Karpas-422 (cell line): Measurements from ENCODE around the gene SMG7. TPM values are rescaled to one million over a fixed set of nuclear protein-coding genes. Genes with fewer than 3 reads are reported as not detected.

Source experiments
- DNase-seq: peaks from one replicate; pipeline ENCODE4 v3.0.0-alpha.2; 2015
- H2AFZ ChIP-seq: fragments of 200-600 bp; sonication (generic); 2 replicates; pipeline ENCODE4 v1.6.1; 2014; ENCODE audit warnings: antibody characterized with exemption, low read length, mixed read lengths
- H3K27ac ChIP-seq: fragments of 200-600 bp; sonication (generic); 2 replicates; pipeline ENCODE4 v1.5.1; 2014; ENCODE audit warnings: mild to moderate bottlenecking, low read length, moderate library complexity
- H3K27me3 ChIP-seq: fragments of 200-600 bp; sonication (generic); 2 replicates; pipeline ENCODE4 v1.6.1; 2014; ENCODE audit warnings: low read length, mixed read lengths
- H3K36me3 ChIP-seq: fragments of 200-600 bp; sonication (generic); 2 replicates; pipeline ENCODE4 v1.6.1; 2014; ENCODE audit warnings: low read length, mixed read lengths; ENCODE audit not compliant: insufficient read depth
- H3K4me1 ChIP-seq: fragments of 200-600 bp; sonication (generic); 2 replicates; pipeline ENCODE4 v1.6.1; 2014; ENCODE audit warnings: mild to moderate bottlenecking, low read length, mixed read lengths
- H3K4me2 ChIP-seq: fragments of 200-600 bp; sonication (generic); 2 replicates; pipeline ENCODE4 v1.6.1; 2014; ENCODE audit warnings: low read length, low read depth, mild to moderate bottlenecking; ENCODE audit not compliant: poor library complexity, severe bottlenecking
- H3K4me3 ChIP-seq: fragments of 200-600 bp; sonication (generic); 2 replicates; pipeline ENCODE4 v1.5.1; 2014; ENCODE audit warnings: mild to moderate bottlenecking, antibody characterized with exemption, low read length, mixed read lengths
- H3K79me2 ChIP-seq: fragments of 200-600 bp; sonication (generic); 2 replicates; pipeline ENCODE4 v1.6.1; 2014; ENCODE audit warnings: mild to moderate bottlenecking, low read length, mixed read lengths
- H3K9ac ChIP-seq: fragments of 200-600 bp; sonication (generic); 2 replicates; pipeline ENCODE4 v1.6.0; 2014; ENCODE audit warnings: low read length
- H3K9me2 ChIP-seq: fragments of 200-600 bp; sonication (generic), shearing (Covaris generic); replicated peaks from 2 replicates; pipeline ENCODE4 v1.6.0; 2014; ENCODE audit warnings: mild to moderate bottlenecking, low read length, moderate library complexity; ENCODE audit not compliant: insufficient read depth
- H3K9me3 ChIP-seq: fragments of 300-700, 200-600 bp; sonication (generic); 2 replicates; pipeline ENCODE4 v1.6.1; 2014; ENCODE audit warnings: low read length, mixed read lengths
- H4K20me1 ChIP-seq: fragments of 200-600 bp; sonication (generic); 2 replicates; pipeline ENCODE4 v1.6.1; 2014; ENCODE audit warnings: mild to moderate bottlenecking, antibody characterized with exemption, low read length, low read depth; ENCODE audit not compliant: insufficient read depth
- total RNA-seq: library from RNA; depleted of rRNA; stranded (reverse); fragments of >200 nt; shearing (Covaris generic); gene quantifications from 2 replicates; pipeline ENCODE4 v1.2.3, GENCODE V29; 2014; ENCODE audit warnings: low replicate concordance

SMG7 gene
- total RNA-seq, 1 experiment from 2014 or later: 99.7 TPM

DNA sequence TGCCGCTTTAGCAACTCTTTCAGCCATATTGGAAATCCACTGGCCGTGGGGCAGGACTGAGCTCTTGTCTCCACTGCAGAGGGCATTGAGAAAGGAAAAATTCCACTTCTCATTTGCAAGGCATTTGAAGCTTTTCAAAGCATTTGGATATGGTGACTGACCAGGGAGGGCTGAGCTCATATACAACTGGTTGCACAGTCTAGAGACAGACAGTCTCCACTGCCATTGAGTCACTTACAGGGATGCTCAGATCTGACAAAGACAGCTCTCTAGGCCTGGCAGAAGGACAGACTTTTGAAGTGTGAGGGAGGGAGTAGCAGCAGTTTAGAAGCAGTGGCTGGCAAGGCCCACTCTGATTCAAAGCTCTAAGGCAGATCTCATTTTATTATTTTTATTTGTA is 93.7 kb downstream of the SMG7 start:
- Histone ChIP-seq H3K9me3 (no peaks in the 10 kb centered on the region), H3K79me2 (no peaks in the 10 kb centered on the region)

DNA sequence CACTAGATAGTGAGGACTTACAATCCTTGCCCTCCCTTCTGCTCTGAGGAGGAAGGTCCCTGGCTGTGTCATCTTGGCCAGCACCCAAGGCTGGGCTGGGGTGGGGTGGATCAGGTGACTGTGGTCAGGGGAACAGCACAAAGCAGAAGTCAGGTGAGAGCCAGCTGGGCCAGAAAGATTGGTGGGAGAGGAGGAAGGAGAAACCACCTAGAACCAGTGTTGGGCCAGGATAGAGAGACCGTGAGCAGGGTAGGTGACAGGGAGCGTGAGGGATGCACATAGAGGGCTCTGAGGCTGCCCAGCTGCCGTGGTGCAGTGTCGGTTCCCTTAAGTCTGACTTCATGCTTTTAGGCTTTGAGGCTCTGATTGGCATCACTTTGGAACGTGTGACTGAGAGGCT is 95.3 kb downstream of the SMG7 start:
- H3K4me2 ChIP-seq: no peak overlapping the region
- no peaks in the 10 kb centered on the region for H3K36me3 ChIP-seq
- no peaks in the 10 kb centered on the region for H3K27me3 ChIP-seq
- no peak overlapping the region for H3K27ac ChIP-seq
- no peaks in the 10 kb centered on the region for H3K9me2 ChIP-seq
- H3K79me2 ChIP-seq: no peaks in the 10 kb centered on the region
- no peaks in the 10 kb centered on the region; the same call in 1 of the 2 replicates for H4K20me1 ChIP-seq
- H3K9ac ChIP-seq: no peak overlapping the region
- no peaks in the 10 kb centered on the region for H3K9me3 ChIP-seq
- H3K4me3 ChIP-seq: no peak overlapping the region
- peaks cover 8% of the 10 kb centered on the region for H3K4me1 ChIP-seq
- DNase-seq: peak; percentile 64
- H2AFZ ChIP-seq: no peak overlapping the region

More for the DNA sequence above, 93.7 kb downstream of the SMG7 start:
- no peaks in the 10 kb centered on the region for H3K9me2 ChIP-seq
- no peak for DNase-seq
- no peak overlapping the region for H3K4me2 ChIP-seq
- H3K4me1 ChIP-seq: peaks cover 8% of the 10 kb centered on the region
- H3K27me3 ChIP-seq: no peaks in the 10 kb centered on the region
- no peaks in the 10 kb centered on the region; the same call in 1 of the 2 replicates for H4K20me1 ChIP-seq
- H3K9ac ChIP-seq: no peak overlapping the region
- peaks cover 3% of the 10 kb centered on the region; the same call in 1 of the 2 replicates for H3K36me3 ChIP-seq
- no peak overlapping the region for H2AFZ ChIP-seq
- no peak overlapping the region for H3K4me3 ChIP-seq
- no peak overlapping the region for H3K27ac ChIP-seq

DNA sequence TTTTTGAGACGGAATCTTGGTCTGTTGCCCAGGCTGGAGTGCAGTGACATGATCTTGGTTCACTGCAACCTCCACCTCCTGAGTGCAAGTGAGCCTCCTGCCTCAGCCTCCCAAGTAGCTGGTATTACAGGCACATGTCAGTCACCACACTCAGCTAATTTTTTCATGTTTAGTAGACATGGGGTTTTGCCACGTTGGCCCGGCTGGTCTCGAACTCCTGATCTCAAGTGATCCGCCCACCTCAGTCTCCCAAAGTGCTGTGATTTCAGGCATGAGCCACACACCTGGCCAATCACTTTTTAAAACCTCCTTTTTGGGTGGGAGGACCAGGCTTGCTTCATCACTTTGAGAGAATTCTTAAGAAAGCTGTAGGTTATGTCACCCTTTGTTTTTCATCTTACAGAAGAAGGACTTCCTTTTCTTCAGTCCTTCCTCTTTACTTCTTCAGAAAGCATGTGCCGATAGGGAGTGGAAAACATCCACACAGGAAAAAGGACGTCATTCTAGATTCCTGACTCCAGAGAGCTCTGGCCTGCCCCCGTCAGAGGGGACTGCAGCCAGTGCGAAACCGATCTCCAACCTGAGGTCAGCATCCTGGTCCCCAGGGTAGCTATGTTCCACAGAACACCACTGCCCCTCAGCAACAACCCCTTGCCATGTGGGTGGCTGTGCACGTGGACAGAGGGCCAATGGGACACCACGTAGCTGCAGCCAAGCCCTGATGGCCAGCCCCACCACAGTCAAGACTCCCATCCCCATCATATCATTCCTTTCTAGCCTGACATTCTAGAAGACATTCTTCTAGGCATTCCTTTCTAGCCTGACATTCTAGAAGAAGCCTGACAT is 96.1 kb downstream of the SMG7 start:
- Histone ChIP-seq H3K27ac (no peak overlapping the region), H3K4me1 (peaks cover 8% of the 10 kb centered on the region), H4K20me1 (no peaks in the 10 kb centered on the region; the same call in 1 of the 2 replicates), H3K4me3 (no peak overlapping the region), H3K79me2 (no peaks in the 10 kb centered on the region), H3K9me2 (no peaks in the 10 kb centered on the region), H3K9ac (no peak overlapping the region), H3K36me3 (no peaks in the 10 kb centered on the region), H3K27me3 (no peaks in the 10 kb centered on the region), H3K4me2 (no peak overlapping the region), H3K9me3 (no peaks in the 10 kb centered on the region), H2AFZ (no peak overlapping the region)
- no peak for DNase-seq

DNA sequence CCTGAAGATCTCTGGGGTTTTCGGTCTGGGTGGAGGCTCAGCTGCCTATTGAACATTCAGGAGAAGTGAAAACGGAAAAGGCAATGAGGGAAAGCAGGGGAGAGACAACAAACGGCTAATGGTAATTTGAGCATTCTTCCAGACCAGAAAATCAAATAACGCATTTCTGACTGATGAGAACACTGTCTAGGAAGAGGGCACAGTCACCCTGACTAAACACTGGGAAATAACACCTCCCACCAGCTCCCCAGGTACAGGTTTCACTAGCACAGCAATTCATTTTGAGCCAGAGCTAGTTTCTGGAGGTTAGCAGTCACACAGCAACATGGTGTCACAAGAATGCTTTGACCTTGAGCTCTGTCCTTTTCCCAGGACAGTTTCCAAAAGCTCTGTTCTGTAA is 96.8 kb downstream of the SMG7 start:
- Histone ChIP-seq H3K27ac (no peak overlapping the region), H3K4me3 (no peak overlapping the region), H3K4me2 (no peak overlapping the region), H3K36me3 (no peaks in the 10 kb centered on the region), H3K4me1 (peaks cover 8% of the 10 kb centered on the region), H2AFZ (no peak overlapping the region), H3K27me3 (no peaks in the 10 kb centered on the region), H3K9ac (no peak overlapping the region), H3K9me2 (no peaks in the 10 kb centered on the region), H4K20me1 (no peaks in the 10 kb centered on the region; the same call in 1 of the 2 replicates), H3K79me2 (no peaks in the 10 kb centered on the region), H3K9me3 (no peaks in the 10 kb centered on the region)
- DNase-seq: no peak

DNA sequence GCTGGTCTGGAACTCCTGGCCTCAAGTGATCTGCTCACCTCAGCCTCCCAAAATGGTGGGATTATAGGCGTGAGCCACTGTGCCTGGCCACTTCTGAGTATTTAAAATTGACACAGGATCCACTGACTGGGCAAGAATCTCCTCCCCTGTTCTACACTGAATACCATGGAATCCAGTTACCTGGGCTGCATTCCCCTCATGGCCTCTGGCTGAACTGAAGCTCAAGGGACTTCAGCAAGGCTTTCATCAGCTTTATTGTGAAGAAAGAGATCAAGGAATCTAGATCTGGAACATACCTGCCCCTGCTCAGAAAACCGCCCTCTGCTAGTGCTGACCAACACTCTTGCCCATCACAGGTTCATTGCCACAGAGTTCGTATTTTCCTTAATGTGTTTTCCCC is 97.5 kb downstream of the SMG7 start:
- Histone ChIP-seq H3K4me3 (no peak overlapping the region), H3K79me2 (no peaks in the 10 kb centered on the region), H3K27ac (no peak overlapping the region), H4K20me1 (no peaks in the 10 kb centered on the region; the same call in 1 of the 2 replicates), H3K36me3 (no peaks in the 10 kb centered on the region), H3K4me1 (peaks cover 8% of the 10 kb centered on the region), H3K9me3 (no peaks in the 10 kb centered on the region), H3K9me2 (no peaks in the 10 kb centered on the region), H2AFZ (no peak overlapping the region), H3K27me3 (no peaks in the 10 kb centered on the region), H3K9ac (no peak overlapping the region), H3K4me2 (no peak overlapping the region)
- DNase-seq: no peak

DNA sequence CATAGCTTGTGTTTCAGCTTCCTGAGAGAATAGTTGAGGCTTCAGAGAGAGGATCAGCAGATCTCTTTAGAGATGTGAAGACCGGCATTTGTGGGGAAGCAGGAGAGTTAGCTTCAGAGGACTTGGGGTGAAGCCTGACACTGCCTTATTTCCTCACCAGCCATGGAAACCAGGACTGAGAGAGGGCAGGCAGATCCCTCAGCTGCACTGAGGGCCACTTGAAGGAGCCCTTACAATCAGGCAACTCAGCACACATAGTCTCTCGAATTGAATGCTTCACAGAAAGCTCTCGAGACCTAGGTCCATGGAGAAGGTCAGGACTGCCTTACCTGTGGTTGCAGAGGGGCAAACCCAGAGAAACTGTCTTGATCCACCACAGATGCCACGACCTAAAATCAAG is 98.2 kb downstream of the SMG7 start:
- Histone ChIP-seq H3K9me3 (no peaks in the 10 kb centered on the region), H3K9ac (no peak overlapping the region), H2AFZ (no peak overlapping the region), H3K36me3 (no peaks in the 10 kb centered on the region), H3K4me1 (peaks cover 8% of the 10 kb centered on the region), H3K4me3 (no peak overlapping the region), H3K27ac (no peak overlapping the region), H3K9me2 (no peaks in the 10 kb centered on the region), H3K27me3 (no peaks in the 10 kb centered on the region), H3K4me2 (no peak overlapping the region), H3K79me2 (no peaks in the 10 kb centered on the region), H4K20me1 (no peaks in the 10 kb centered on the region; the same call in 1 of the 2 replicates)
- DNase-seq: no peak

DNA sequence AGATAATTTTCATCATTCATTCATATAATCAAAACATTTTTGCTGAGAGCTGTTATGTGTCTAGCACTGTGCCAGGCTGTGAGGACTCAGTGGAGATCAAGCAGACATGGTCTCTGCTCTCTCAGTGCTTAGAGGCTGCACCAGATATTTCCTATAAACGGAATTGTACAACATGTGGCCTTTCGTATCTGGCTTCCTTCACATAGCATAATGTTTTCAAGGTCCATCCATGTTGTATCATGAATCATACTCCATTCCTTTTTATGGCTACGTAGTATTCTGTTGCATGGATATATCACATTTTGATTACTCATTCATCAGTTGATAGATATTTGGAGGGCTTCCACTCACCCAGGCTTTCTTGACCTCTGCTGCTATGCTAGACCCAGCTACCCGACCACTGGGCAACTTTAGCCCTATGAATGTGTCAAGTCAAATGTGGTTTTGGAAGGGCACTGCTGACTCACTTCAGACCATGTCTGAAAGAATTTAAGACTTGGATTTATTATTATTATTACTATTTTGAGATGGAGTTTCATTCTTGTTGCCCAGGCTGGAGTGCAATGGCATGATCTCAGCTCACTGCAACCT is 99.5 kb downstream of the SMG7 start:
- no peak overlapping the region for H3K9ac ChIP-seq
- DNase-seq: no peak
- H2AFZ ChIP-seq: no peak overlapping the region
- no peaks in the 10 kb centered on the region for H3K79me2 ChIP-seq
- H3K27ac ChIP-seq: no peak overlapping the region
- H4K20me1 ChIP-seq: no peaks in the 10 kb centered on the region; the same call in 1 of the 2 replicates
- H3K36me3 ChIP-seq: no peaks in the 10 kb centered on the region
- H3K4me3 ChIP-seq: no peak overlapping the region
- H3K4me1 ChIP-seq: peaks cover 8% of the 10 kb centered on the region
- no peaks in the 10 kb centered on the region for H3K27me3 ChIP-seq
- no peaks in the 10 kb centered on the region for H3K9me3 ChIP-seq
- H3K9me2 ChIP-seq: no peaks in the 10 kb centered on the region
- no peak overlapping the region for H3K4me2 ChIP-seq

DNA sequence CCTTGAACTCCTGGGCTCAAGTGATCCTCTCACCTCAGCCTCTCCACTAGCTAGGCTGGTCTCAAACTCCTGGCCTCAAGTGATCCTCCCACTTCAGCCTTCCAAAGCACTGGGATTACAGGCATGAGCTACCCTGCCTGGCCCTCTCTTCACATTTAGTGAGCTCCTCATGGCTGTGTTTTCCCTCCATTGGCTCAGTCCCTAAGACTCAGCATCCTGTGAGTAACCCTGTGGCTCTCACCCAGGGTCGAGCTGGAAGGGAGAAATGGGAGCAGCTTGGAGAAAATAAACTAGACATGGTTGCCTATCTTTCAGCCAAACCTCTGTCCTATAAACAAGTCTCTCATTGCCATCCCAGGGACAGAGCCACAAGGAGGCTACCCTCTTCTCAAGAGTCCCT is 100.4 kb downstream of the SMG7 start:
- Histone ChIP-seq H3K4me3 (no peak overlapping the region), H3K9me2 (no peaks in the 10 kb centered on the region), H3K9ac (no peak overlapping the region), H3K79me2 (no peaks in the 10 kb centered on the region), H3K27ac (no peak overlapping the region), H3K27me3 (no peaks in the 10 kb centered on the region), H3K4me1 (no peaks in the 10 kb centered on the region; the same call in 1 of the 2 replicates), H3K4me2 (no peak overlapping the region), H2AFZ (no peak overlapping the region), H4K20me1 (no peaks in the 10 kb centered on the region; the same call in 1 of the 2 replicates), H3K36me3 (no peaks in the 10 kb centered on the region), H3K9me3 (no peaks in the 10 kb centered on the region)
- DNase-seq: no peak
